ENCODE data around the gene AAMDC.

Gene AAMDC

GRCh38 chr11:77820565-77821348 lies at the start of gene AAMDC, which contains the start of gene RSF1:
Gene AAMDC, plus strand, starts transcription at chr11:77821144. Its CDS starts 21,353 bp downstream, at chr11:77842497.
Gene RSF1, minus strand, starts transcription at chr11:77820722. Its CDS starts 8 bp downstream, at chr11:77820714.
- peak; percentile 99 for DNase-seq (ENCODE audit: low spot score)

DNA sequence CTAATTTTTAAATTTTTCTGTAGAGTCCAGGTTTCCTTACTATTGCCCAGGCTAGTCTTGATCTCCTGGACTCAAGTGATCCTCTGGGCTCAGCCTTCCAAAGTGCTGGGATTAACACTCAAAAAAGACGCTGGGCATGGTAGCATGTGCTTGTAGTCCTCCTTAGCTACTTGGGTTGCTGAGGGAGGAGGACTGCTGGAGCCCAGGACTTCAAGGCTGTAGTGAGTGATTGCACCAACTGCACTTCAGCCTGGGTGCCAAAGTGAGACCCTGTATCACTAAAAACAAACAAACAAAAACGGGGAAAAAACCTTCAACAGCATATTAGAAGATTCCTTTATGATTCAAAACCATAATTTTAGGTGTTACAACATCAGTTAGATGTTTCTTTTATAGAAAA lies 45.0 kb upstream of the AAMDC start:
- no peak for DNase-seq (ENCODE audit: low spot score)

DNA sequence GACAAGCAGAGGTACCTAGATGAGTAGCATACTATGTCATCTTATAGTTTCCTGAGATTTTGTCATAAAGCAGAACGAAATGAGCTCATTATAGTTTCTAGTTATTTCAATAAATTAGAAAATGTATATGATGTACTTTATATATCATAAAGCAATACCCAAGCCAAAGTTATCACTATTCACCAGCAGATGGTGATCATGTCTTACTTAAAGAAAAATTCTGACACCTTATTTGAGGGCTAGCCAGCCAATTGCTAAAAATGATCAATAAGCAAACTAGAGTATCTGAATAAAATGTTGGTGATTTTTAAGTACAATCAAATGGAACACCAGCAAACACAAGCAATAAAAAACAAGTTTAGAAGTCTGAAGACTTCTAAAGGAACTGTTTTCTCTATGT lies 44.5 kb upstream of the AAMDC start:
- DNase-seq (ENCODE audit: low spot score): no peak

DNA sequence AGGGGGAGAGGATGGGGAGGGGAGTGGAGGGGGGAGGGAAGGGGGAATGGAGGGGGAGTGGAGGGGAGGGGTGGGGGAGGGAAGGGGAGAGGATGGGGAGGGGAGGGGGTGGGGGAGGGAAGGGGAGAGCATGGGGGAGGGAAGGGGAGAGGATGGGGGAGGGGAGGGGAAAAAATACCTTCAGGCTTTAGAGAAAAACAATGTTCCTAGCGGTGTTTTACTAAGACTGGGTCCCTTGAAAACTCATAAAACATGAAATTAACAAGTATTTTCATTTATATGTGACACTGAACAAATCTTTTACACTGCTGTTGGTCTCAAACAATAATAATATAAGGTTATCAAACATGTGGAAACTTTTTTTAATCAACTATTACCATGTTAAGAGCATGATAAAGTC lies 42.8 kb upstream of the AAMDC start:
- no peak for DNase-seq (ENCODE audit: low spot score)

GRCh38 chr11:77778549-77778948 lies 42.4 kb upstream of the AAMDC start:
- DNase-seq (ENCODE audit: low spot score): no peak

GRCh38 chr11:77779935-77780334 lies 41.0 kb upstream of the AAMDC start:
- no peak for DNase-seq (ENCODE audit: low spot score)

GRCh38 chr11:77783025-77783424 lies 37.9 kb upstream of the AAMDC start:
- no peak for DNase-seq (ENCODE audit: low spot score)

- no peak for DNase-seq (ENCODE audit: low spot score)
These were observed 36.4 kb upstream of the AAMDC start for GRCh38 chr11:77784572-77784971.

- no peak for DNase-seq (ENCODE audit: low spot score)
These were observed 31.7 kb upstream of the AAMDC start for GRCh38 chr11:77789061-77789730.

DNA sequence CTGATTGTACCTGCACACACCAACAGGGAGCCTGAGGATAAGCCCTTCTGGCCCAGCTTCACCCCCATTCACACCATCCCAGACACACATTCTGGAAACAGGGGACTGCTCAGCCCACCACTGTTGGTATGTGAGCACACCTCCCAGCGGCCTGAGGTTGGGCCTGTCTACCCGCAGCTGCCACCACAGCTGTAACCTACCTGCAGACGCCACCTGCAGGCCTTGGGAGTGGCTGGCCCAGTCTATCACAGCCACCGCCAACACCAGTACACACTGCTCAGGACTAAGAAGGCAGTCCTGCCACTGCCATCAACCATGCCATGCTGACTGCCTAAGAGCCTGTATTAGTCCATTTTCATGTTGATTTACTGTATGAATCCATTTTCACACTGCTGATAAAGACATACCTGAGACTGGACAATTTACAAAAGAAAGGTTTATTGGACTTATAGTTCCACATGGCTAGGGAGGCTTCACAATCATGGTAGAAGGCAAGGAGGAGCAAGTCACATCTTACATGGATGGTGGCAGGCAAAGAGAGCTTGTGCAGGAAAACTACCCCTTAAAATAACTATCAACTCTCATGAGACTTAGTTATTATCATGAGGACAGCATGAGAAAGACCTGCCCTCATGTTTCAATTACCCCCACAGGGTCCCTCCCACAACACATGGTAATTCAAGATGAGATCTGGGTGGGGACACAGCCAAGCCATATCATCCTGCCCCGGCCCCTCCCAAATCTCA lies 31.0 kb upstream of the AAMDC start:
- no peak for DNase-seq (ENCODE audit: low spot score)

- DNase-seq (ENCODE audit: low spot score): no peak
These were observed 29.6 kb upstream of the AAMDC start for GRCh38 chr11:77791301-77791700.

GRCh38 chr11:77793972-77794371 lies 27.0 kb upstream of the AAMDC start:
- no peak for DNase-seq (ENCODE audit: low spot score)

DNA sequence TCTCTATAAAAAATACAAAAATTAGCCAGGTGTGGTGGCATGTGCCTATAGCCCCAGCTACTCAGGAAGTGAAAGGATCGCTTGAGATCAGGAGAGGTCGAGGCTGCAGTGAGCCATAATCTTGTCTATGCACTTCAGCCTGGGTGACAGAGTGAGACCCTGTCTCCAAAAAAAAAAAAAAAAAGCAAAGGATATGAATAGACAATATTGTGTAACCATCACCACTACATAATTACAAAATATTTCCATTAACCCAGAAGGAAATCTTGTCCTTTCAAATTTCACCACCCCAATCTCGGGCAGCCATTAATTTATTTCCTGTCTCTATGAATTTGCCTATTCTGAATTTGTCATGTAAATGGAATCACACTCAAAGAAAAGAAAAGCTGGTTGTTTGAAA lies 21.6 kb upstream of the AAMDC start:
- DNase-seq (ENCODE audit: low spot score): no peak

DNA sequence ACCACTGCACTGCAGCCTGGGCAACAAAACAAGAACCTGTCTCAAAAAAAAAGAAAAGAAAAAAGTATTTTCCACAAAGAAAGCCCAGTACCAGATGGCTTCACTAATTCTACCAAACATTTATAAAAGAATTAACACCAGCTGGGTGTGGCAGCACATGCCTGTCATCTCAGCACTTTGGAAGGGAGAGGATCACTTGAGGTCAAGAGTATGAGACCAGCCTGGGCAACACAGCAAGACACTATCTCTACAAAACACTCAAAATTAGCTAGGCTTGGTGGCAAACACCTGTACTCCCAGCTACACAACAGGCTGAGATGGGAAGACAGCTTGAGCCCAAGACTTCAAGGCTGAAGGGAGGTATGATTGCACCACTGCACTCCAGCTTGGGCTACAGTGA lies 20.5 kb upstream of the AAMDC start:
- no peak for DNase-seq (ENCODE audit: low spot score)

DNA sequence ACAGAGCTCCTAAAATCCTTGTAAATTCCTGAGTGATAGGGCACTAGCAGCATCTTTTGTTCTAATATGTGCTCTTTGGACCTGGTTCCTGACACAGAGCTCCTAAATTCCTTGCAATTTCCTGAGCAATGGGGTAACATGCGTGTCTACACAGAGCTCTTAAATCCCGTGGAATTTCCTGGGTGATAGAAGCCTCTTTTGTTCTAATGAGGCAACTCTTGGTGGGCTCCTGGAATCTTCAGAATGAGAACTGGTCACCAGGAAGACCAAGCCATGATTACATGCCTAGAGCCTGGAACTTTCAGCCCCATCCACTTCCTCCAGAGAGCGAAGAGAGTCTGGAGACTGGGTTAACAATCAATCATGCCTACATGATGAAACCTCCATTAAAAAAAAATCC lies 19.5 kb upstream of the AAMDC start:
- no peak for DNase-seq (ENCODE audit: low spot score)

DNA sequence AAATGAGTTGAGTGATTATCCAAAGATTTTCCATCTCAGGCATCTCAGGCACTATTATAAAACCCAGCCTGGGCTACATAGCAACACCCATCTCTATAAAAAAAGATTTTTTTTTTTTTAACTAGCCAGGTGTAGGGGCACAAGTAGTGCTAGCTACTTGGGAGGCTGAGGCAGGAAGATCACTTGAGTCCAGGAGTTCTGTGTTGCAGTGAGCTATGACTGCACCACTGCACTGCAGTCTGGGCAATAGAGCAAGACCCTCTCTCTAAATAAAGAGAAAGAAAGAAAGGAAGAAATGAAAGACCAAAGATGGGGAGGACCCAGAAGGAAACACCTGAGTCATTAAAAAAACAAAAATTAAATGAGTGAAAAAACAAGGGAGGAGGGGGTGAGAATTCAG lies 14.5 kb upstream of the AAMDC start:
- DNase-seq (ENCODE audit: low spot score): no peak

GRCh38 chr11:77806993-77807392 lies 14.0 kb upstream of the AAMDC start:
- DNase-seq (ENCODE audit: low spot score): no peak

GRCh38 chr11:77813256-77813655 lies 7.7 kb upstream of the AAMDC start:
- no peak for DNase-seq (ENCODE audit: low spot score)

- no peak for DNase-seq (ENCODE audit: low spot score)
These were observed 6.1 kb upstream of the AAMDC start for GRCh38 chr11:77814848-77815247.

- DNase-seq (ENCODE audit: low spot score): no peak
These were observed 5.5 kb upstream of the AAMDC start for GRCh38 chr11:77815459-77815858.

GRCh38 chr11:77819411-77819920 lies 1.5 kb upstream of the AAMDC start:
- peak; percentile 94 for DNase-seq (ENCODE audit: low spot score)

DNA sequence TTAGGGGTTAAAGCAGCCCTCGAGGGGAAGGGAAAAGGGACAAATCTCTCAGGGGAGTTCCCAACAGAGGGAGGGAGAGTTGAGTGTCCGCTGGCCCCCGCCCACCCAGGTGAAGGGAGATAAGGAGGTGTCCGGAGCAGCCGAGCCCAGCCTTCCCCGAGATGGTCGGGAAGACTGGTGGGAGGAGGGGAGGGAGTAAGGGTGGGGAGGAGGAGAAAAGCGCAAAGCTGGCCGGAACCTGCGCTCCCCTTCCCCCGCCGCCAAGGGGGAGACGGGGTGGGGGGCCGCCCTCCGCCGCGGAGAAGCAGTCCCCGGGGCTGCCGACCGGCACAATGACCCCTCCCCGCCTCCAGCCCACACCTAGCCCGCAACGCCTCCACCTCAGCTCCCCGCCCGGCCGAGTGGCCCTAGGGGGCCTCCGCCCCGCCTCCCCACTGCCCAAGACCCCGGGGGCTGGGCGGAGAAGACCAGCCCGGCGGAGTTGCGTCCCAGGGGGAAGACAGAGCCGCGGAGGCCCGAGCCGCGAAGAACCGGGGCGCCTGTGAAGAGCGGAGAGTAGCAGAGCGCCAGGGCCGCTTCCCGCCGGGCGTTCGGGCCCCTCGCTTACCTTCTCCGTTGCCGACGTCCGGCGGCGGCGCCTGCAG lies 901 bp upstream of the AAMDC start:
- DNase-seq (ENCODE audit: low spot score): no peak

All from cerebellar cortex (tissue), 1 donor.